Activated naive CD8-positive, alpha-beta T cell treated with anti-CD3 and anti-CD28 coated beads for 36 hours (primary cell): ENCODE results near the gene BOLL. TPM values are rescaled to one million over a fixed set of nuclear protein-coding genes. Genes with fewer than 3 reads are reported as not detected.
"Not testable (repeated sequence)": the region's sequence is repeated elsewhere in the genome, so short reads cannot be mapped to it uniquely, and the experiment has no call there.

Source experiments
- DNase-seq: peaks from one replicate; pipeline ENCODE4 v3.0.0; 2021
- H3K27ac Mint-ChIP-seq: one replicate; pipeline ENCODE4 v1.8.0; 2022; ENCODE audit warnings: mild to moderate bottlenecking, moderate library complexity, mixed read lengths
- H3K27me3 Mint-ChIP-seq: one replicate; pipeline ENCODE4 v1.8.0; 2022; ENCODE audit warnings: mild to moderate bottlenecking, mixed read lengths
- H3K36me3 Mint-ChIP-seq: one replicate; pipeline ENCODE4 v1.8.0; 2021; ENCODE audit warnings: mild to moderate bottlenecking, mixed read lengths
- H3K4me1 Mint-ChIP-seq: one replicate; pipeline ENCODE4 v1.8.0; 2021; ENCODE audit warnings: mixed read lengths
- H3K4me3 Mint-ChIP-seq: one replicate; pipeline ENCODE4 v1.8.0; 2022; ENCODE audit warnings: mild to moderate bottlenecking, moderate library complexity, mixed read lengths
- H3K9me3 Mint-ChIP-seq: one replicate; pipeline ENCODE4 v1.8.0; 2022; ENCODE audit warnings: mixed read lengths
- total RNA-seq, 2 experiments: library from RNA; stranded (reverse); gene quantifications; one replicate each; pipeline ENCODE4 v1.2.3, GENCODE V29; 2021

BOLL gene
- total RNA-seq, 2 experiments from 2014 or later: not detected

DNA sequence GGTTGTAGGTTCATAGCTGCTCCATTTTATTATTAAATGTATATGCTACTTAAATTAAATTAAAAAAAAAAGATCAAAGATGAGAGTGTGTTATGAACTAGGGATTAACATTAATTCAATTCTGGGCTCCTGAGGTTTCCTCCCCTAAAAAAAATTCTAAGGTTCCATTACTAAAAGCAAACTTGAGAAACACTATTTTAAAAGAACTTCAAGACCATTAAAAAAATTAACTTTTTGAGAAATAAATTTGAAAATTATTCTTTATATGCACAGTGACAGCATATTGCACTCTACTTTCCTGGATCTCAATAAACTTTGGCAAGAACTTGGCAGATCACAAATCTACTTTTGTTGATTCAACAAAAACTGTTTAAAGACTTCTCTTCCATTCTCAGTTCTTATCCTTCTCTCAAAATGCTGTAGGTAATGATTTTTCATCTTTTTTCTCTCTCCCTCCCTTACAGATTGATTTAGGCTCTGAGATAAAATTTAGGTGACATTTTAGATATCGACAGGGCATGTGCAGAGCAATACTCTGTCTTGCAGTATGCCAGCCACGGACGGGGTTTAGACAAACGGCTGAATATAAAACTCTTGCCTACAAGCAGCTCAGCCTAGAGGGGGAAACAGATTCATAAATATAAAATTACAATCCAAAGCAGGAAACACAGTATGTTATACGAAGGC, 80.5 kb downstream of the BOLL start:
- Mint-ChIP-seq H3K27ac (peak overlapping the region; percentile 95), H3K36me3 (peaks cover 24% of the 10 kb centered on the region), H3K9me3 (no peaks in the 10 kb centered on the region), H3K4me3 (peak overlapping the region; percentile 84), H3K4me1 (peaks cover 36% of the 10 kb centered on the region), H3K27me3 (no peaks in the 10 kb centered on the region)
- no peak for DNase-seq

DNA sequence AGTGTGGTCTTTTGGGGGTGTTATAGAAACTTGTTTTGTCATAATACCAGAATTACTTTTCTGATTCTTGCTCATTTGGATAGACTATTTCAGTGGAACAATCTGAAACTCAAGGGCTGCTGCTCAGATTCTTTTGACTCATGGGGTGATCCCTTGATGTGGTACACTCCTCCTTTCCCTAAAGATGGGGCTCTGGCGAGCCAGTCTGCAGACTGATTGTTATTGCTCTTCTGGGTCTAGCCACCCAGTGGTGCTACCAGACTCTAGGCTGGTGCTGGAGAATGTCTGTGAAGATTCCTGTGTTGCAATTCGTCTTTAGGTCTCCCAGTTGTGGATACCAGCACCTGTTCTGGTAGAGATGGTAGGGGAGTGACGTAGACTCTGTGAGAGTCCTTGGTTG, 84.2 kb downstream of the BOLL start:
- Mint-ChIP-seq H3K36me3 (peaks cover 1% of the 10 kb centered on the region), H3K9me3 (no peaks in the 10 kb centered on the region), H3K27ac (peak overlapping the region; percentile 21), H3K4me3 (no peak overlapping the region), H3K27me3 (no peaks in the 10 kb centered on the region), H3K4me1 (peaks cover 26% of the 10 kb centered on the region)
- DNase-seq: peak; percentile 40

- H3K9me3 Mint-ChIP-seq, DNase-seq, H3K27me3 Mint-ChIP-seq, H3K4me3 Mint-ChIP-seq, H3K27ac Mint-ChIP-seq, H3K36me3 Mint-ChIP-seq: not testable (repeated sequence)
- peaks cover 25% of the 10 kb centered on the region for H3K4me1 Mint-ChIP-seq
Measured at GRCh38 chr2:197699724-197700123, 85.4 kb downstream of the BOLL start.

DNA sequence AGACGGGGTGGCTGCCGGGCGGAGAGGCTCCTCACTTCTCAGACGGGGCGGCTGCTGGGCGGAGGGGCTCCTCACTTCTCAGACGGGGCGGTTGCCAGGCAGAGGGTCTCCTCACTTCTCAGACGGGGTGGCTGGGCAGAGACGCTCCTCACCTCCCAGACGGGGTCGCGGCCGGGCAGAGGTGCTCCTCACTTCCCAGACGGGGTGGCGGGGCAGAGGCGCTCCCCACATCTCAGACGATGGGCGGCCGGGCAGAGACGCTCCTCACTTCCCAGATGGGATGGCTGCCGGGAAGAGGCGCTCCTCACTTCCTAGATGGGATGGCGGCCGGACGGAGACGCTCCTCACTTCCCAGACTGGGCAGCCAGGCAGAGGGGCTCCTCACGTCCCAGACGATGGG, 88.5 kb downstream of the BOLL start:
- not testable (repeated sequence) for H3K9me3 Mint-ChIP-seq, DNase-seq, H3K27ac Mint-ChIP-seq, H3K27me3 Mint-ChIP-seq, H3K36me3 Mint-ChIP-seq, H3K4me3 Mint-ChIP-seq
- peaks cover 17% of the 10 kb centered on the region for H3K4me1 Mint-ChIP-seq

GRCh38 chr2:197695971-197696370, 89.1 kb downstream of the BOLL start:
- H3K27me3 Mint-ChIP-seq, H3K4me3 Mint-ChIP-seq, DNase-seq: not testable (repeated sequence)

DNA sequence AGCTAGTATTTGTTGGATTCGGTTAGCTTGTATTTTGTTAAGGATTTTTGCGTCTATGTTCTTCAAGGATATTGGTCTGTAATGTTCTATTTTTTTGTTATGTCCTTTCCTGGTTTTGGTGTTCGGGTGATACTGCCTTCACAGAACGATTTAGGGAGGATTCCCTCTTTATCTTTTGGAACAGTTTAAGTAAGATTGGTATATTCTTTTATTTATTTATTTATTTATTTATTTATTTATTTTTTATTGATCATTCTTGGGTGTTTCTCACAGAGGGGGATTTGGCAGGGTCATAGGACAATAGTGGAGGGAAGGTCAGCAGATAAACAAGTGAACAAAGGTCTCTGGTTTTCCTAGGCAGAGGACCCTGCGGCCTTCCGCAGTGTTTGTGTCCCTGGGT, 89.9 kb downstream of the BOLL start:
- not testable (repeated sequence) for H3K4me3 Mint-ChIP-seq, H3K27me3 Mint-ChIP-seq, H3K4me1 Mint-ChIP-seq, H3K9me3 Mint-ChIP-seq, H3K36me3 Mint-ChIP-seq, H3K27ac Mint-ChIP-seq, DNase-seq

More at GRCh38 chr2:197695971-197696370, 89.1 kb downstream of the BOLL start:
- peaks cover 15% of the 10 kb centered on the region for H3K4me1 Mint-ChIP-seq
- H3K27ac Mint-ChIP-seq, H3K36me3 Mint-ChIP-seq, H3K9me3 Mint-ChIP-seq: not testable (repeated sequence)

GRCh38 chr2:197677483-197677882, 107.6 kb downstream of the BOLL start:
- H3K4me1 Mint-ChIP-seq: peaks cover 7% of the 10 kb centered on the region
- H3K27me3 Mint-ChIP-seq: peaks cover 6% of the 10 kb centered on the region
- H3K9me3 Mint-ChIP-seq: peaks cover 2% of the 10 kb centered on the region
- no peaks in the 10 kb centered on the region for H3K36me3 Mint-ChIP-seq
- peak; percentile 3 for DNase-seq
- no peak overlapping the region for H3K27ac Mint-ChIP-seq
- no peak overlapping the region for H3K4me3 Mint-ChIP-seq

- H3K36me3 Mint-ChIP-seq: no peaks in the 10 kb centered on the region
- peaks cover 3% of the 10 kb centered on the region for H3K27me3 Mint-ChIP-seq
- no peak for DNase-seq
- H3K9me3 Mint-ChIP-seq: no peaks in the 10 kb centered on the region
- H3K27ac Mint-ChIP-seq: no peak overlapping the region
- peaks cover 7% of the 10 kb centered on the region for H3K4me1 Mint-ChIP-seq
- H3K4me3 Mint-ChIP-seq: no peak overlapping the region
Measured at GRCh38 chr2:197677056-197677455, 108.1 kb downstream of the BOLL start.

Other genes starting within 250 kb of the BOLL start
- gene RFTN2, start 109.7 kb downstream of the BOLL start, total RNA-seq: not detected
- 10 to 100 TPM; 24.3 to 25.1 TPM for gene MARS2, start 80.0 kb downstream of the BOLL start, total RNA-seq
- gene PLCL1, start 19.3 kb upstream of the BOLL start, total RNA-seq: under 1 TPM; 0.22 to 0.23 TPM